Erythroblast (primary cell): ENCODE results near the gene GRPEL1.

ENCODE experiments used
- GATA1 ChIP-seq: IDR thresholded peaks from 2 replicates; pipeline ENCODE4 v1.6.1; 2011; ENCODE audit warnings: low read depth, mild to moderate bottlenecking, control low read depth, low read length, moderate library complexity
- POLR2A ChIP-seq: IDR thresholded peaks from 2 replicates; pipeline ENCODE4 v1.6.1; 2011; ENCODE audit warnings: mild to moderate bottlenecking, low read length

DNA sequence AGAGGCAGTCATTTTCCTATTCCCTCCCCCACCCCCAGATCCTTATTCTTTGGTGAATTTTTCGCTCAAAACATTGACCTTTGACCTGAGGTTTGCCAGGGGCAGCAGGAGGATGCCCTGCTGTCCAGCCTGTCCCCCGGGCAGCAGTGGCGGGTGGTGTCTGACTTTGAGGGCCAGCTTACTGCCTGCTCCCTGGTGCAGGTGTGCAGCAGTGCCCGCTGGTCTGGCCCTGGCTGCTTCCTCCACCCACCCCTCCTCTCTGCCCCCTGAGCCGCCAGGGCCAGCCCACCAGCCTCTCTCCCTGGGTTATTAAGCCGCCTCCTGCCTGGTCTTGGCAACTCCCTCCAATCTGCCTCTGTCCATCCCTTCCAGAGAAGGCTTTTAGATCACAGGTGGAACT is 40.8 kb upstream of the GRPEL1 start:
- TF ChIP-seq POLR2A, result no peak
- TF ChIP-seq GATA1, result no peak
